GM19351 (cell line): ENCODE measurements around the gene ITFG1.
"Not testable (repeated sequence)": the region's sequence is repeated elsewhere in the genome, so short reads cannot be mapped to it uniquely, and the experiment has no call there.

Experiments
- ATAC-seq: cut with Tn5 transposase; IDR thresholded peaks from one replicate; pipeline ENCODE4 v1.9.1; 2021; ENCODE audit warnings: mild to moderate bottlenecking, moderate library complexity; ENCODE audit not compliant: unreplicated experiment

Gene ITFG1

DNA sequence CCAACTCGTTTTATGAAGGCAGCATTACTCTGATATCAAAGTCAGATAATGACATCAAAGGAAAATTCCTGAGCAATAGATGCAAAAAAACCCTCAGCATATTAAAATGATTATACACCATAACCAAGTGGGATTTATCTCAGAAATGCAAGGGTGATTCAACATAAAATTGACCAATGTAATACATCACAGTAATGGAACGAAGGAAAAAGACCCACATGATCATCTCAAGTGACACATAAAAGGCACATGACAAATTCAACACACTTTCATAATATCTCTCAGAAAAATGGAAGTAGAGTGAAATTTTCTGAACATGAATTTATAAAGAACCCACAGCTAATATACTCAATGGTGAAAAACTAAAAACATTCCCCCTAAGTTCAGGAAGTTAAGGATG, 118.8 kb downstream of the ITFG1 start:
- ATAC-seq = no peak

GRCh38 chr16:47330562-47330961, 130.3 kb downstream of the ITFG1 start:
- ATAC-seq = not testable (repeated sequence)

- ATAC-seq = not testable (repeated sequence)
Measured at GRCh38 chr16:47324309-47324708, 136.6 kb downstream of the ITFG1 start.

GRCh38 chr16:47323241-47323640, 137.6 kb downstream of the ITFG1 start:
- no peak for ATAC-seq

DNA sequence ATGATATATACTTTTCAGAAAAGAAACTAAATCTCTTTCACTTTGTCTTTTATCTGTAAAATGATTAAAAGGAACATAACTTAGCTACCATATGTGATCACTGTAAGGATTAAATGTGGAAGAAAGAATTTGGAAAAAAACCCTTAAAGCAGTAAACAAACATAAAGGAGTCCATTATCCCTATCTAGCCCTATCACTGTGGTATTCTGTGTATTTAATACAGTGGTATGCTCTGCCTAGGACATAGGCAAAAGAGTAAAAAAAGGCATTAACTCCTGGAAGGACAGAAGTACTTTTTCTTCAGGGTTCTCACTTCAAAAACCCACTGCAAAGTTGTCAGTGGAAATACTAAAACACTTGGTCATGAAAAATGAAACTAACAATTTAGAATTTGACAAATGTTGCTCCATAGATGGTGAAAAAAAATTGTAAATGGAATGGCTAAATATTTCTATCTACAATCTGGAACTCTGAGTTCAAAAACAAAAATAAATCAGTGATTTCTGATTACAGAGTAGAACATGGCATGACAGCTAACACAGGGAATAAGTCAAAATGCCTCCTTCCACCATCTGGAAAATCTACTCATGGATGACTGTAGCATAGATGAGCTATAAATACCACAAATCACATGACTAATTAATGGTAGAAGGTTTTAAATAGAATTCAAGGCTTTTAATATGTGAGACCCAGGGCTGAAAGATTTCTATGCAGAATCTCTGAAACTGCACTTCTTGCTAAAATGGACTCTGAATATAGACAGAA, 140.1 kb downstream of the ITFG1 start:
- no peak for ATAC-seq

- ATAC-seq = no peak
Measured at GRCh38 chr16:47317465-47318240, 143.2 kb downstream of the ITFG1 start.

- ATAC-seq = no peak
Measured at GRCh38 chr16:47316442-47317015, 144.3 kb downstream of the ITFG1 start.

- ATAC-seq = no peak
Measured at GRCh38 chr16:47311738-47312505, 148.9 kb downstream of the ITFG1 start.

DNA sequence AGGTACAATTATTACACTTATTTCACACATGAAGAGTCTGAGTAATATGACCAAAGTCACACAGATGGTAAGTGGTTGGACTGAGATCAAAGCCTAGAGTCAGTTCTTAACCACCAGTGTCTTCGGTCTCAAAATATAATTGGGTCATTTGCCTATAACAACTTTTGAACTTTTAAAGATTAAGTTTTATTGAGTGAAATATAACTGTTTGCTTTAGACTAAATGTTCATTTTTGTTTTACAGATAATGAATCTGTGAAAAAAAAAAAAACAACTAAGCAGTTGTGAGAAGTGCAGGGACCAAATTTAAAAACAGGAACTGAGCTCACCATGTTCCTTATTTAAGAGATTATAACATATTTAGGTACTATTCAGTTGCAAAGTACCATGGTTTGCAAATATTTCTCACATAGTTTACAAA, 150.1 kb downstream of the ITFG1 start:
- peak; percentile 93 for ATAC-seq

- ATAC-seq = no peak
Measured at GRCh38 chr16:47309581-47310312, 151.1 kb downstream of the ITFG1 start.

DNA sequence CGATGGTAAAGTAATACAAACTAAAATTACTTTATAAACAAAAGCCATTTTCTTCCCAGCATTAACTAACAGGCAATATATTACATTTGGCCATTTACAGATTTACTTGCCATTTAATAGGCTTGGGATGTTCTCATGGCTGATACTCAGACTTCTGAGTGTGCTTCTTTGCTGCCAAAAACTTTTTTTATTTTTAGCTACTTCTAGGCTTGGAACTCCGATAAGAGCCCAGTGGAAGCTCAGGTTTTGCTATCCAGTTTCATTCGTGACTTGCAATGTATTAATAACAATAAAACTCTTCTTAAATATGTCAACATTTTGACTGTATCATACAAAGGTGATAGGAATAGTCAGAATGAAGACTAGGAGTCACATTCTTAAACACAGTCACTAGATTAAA, 152.3 kb downstream of the ITFG1 start:
- ATAC-seq = no peak

DNA sequence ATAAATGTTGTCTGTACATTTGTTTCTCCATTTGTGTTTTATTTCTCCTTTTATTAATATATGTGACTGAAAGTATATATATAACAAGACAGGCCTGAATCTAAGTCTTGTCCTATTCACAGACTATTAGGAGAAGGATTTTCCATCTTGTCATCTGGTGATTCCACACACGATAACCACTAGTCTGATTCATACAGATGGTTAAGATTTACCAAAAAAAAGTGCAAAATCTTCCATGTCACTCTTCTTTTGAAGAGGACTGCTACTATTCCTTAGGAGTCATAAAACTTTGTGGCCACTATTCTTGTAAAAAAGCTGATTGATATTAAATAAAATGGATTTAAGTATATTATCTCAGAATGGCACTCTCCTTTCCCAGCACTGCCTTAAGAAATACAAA, 156.3 kb downstream of the ITFG1 start:
- ATAC-seq = no peak

GRCh38 chr16:47299587-47299986, 161.3 kb downstream of the ITFG1 start:
- no peak for ATAC-seq

- ATAC-seq = no peak
Measured at GRCh38 chr16:47284999-47285398, 175.9 kb downstream of the ITFG1 start.

DNA sequence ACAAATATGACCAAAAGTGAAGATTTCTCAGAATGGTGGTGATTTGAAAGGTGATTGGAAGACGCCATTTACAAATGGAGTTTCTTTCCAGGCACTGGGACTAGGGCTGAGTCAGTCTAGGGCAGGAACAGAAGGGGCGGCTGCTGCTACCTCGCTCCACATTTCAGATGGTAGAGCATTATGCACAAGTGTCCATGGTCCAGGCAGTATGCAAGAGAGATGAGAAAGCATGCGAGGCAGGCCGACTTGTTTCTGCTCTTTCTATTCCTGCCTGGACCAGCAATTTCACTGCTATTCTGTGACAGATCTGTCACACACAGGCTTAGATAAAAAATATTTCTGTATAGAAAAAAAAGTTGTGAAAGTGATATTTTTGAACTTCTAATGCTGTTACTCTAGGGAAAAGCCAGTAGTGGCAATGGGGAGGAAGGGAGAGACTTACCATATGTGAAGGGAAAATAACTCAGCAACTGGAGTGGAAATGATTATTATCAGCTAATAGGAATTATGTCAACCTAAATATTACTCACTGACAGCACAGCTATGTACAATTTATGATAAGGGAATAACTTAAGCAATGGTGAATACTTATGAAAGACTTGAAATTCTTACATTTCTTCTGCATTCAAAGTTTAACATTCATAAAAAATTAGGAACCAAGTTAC, 182.4 kb downstream of the ITFG1 start:
- ATAC-seq = no peak

- no peak for ATAC-seq
Measured at GRCh38 chr16:47276522-47276921, 184.3 kb downstream of the ITFG1 start.

DNA sequence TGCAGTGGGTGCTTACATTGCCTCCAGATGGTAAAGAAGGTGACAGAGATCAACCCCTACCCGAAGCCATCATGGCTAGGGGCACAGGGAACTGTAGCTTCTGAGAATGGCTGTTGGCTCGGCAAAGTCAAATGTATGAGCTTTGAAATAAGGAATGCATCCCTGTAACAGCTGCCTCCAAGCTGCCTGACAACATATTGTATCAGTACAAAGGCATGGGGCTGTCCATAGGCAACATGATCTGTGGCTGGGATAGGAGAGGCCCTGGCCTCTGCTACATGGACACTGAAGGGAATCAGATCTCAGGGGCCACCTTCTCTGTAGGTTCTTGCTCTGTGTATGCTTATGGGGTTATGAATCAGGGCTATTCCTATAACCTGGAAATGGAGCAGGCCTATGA, 197.9 kb downstream of the ITFG1 start:
- ATAC-seq = no peak

- ATAC-seq = no peak
Measured at GRCh38 chr16:47260503-47260902, 200.4 kb downstream of the ITFG1 start.

DNA sequence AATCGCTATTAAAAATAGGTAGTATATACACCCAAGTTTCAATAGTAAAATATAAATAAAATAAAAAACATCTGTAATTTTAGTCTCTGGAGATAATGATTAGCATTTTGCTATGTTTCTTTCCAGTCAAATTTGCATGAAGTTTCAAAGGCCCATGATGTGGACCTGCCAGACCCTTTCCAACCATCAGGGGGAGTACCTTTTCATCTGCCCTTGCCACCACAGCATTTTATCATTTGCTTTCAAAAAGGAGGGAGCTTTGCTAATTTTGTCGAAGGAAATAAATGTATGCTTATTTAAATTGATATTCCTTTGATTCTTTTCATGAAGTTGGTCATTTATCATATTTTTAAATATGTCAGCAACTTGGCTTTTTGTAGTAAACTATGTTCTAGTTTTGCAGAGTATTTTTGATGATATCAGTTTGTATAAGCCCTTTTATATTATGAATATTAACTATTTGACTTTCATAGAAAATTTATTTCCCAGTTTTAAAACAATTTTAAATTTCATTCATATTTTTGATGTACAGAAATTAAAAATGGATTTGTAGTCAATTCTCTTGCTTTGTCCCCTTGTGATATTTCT, 201.9 kb downstream of the ITFG1 start:
- peak; percentile 79 for ATAC-seq

DNA sequence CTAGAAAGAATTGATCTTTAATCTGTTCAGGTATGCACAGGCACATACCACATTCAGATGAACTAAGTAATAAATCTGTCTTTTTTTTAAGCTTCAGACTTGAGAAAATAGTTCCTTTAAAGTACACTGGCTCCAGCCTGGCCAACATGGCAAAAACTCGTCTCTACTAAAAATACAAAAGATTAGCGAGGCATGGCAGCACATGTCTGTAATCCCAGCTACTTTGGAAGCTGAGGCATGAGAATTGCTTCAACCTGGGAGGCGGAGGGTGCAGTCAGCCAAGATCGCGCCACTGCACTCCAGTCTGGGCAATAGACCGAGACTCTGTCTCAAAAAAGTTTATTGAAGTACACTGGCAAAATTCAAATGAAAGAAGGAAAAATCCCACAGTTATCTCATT, 206.1 kb downstream of the ITFG1 start:
- ATAC-seq = no peak
